DLD1 (cell line): ENCODE measurements around the gene UCN2.
"Not testable (repeated sequence)": the region's sequence is repeated elsewhere in the genome, so short reads cannot be mapped to it uniquely, and the experiment has no call there.

Experiments used
- in situ Hi-C: cut with HindIII; loops from 2 replicates; pipeline ENCODE4 v1.10.0; 2017; ENCODE audit warnings: low sequenced_read_pairs

The UCN2 gene

GRCh38 chr3:48543271-48543866 is 20.2 kb downstream of the UCN2 start:
- in situ Hi-C loops, result no loop called here

- in situ Hi-C loops, result no loop called here
Measured at GRCh38 chr3:48538451-48538850, 25.1 kb downstream of the UCN2 start.

GRCh38 chr3:48536785-48537184 is 26.8 kb downstream of the UCN2 start:
- in situ Hi-C loops, result no loop called here

- in situ Hi-C loops, result no loop called here
Measured at GRCh38 chr3:48536116-48536515, 27.5 kb downstream of the UCN2 start.

GRCh38 chr3:48535578-48535977 is 28.0 kb downstream of the UCN2 start:
- in situ Hi-C loops, result no loop called here

GRCh38 chr3:48532977-48533337 is 30.6 kb downstream of the UCN2 start:
- in situ Hi-C loops, result no loop called here

- in situ Hi-C loops, result no loop called here
Measured at GRCh38 chr3:48532271-48532976, 31.2 kb downstream of the UCN2 start.

- in situ Hi-C loops, result not testable (repeated sequence)
Measured at GRCh38 chr3:48530701-48531100, 32.9 kb downstream of the UCN2 start.

GRCh38 chr3:48528754-48529153 is 34.8 kb downstream of the UCN2 start:
- in situ Hi-C loops, result no loop called here

- in situ Hi-C loops, result no loop called here
Measured at GRCh38 chr3:48528048-48528447, 35.5 kb downstream of the UCN2 start.

GRCh38 chr3:48524970-48525369 is 38.6 kb downstream of the UCN2 start:
- in situ Hi-C loops, result no loop called here

GRCh38 chr3:48521635-48522034 is 41.9 kb downstream of the UCN2 start:
- in situ Hi-C loops, result no loop called here

GRCh38 chr3:48519277-48519643 is 44.3 kb downstream of the UCN2 start:
- in situ Hi-C loops, result no loop called here

- in situ Hi-C loops, result no loop called here
Measured at GRCh38 chr3:48518638-48519276, 44.8 kb downstream of the UCN2 start.

- in situ Hi-C loops, result no loop called here
Measured at GRCh38 chr3:48518069-48518468, 45.5 kb downstream of the UCN2 start.

GRCh38 chr3:48516571-48516970 is 47.0 kb downstream of the UCN2 start:
- in situ Hi-C loops, result no loop called here

- in situ Hi-C loops, result no loop called here
Measured at GRCh38 chr3:48514431-48515227, 49.0 kb downstream of the UCN2 start.
